Measurements from ENCODE around the gene BCL3. TPM values are rescaled to one million over a fixed set of nuclear protein-coding genes. Genes with fewer than 3 reads are reported as not detected.
A peak's percentile ranks its signal among the peaks of the same experiment; 100 is the strongest.

BCL3 gene
- total and polyA plus RNA-seq, 2 experiments from 2014 or later: 11.3 to 24.6 TPM

DNA sequence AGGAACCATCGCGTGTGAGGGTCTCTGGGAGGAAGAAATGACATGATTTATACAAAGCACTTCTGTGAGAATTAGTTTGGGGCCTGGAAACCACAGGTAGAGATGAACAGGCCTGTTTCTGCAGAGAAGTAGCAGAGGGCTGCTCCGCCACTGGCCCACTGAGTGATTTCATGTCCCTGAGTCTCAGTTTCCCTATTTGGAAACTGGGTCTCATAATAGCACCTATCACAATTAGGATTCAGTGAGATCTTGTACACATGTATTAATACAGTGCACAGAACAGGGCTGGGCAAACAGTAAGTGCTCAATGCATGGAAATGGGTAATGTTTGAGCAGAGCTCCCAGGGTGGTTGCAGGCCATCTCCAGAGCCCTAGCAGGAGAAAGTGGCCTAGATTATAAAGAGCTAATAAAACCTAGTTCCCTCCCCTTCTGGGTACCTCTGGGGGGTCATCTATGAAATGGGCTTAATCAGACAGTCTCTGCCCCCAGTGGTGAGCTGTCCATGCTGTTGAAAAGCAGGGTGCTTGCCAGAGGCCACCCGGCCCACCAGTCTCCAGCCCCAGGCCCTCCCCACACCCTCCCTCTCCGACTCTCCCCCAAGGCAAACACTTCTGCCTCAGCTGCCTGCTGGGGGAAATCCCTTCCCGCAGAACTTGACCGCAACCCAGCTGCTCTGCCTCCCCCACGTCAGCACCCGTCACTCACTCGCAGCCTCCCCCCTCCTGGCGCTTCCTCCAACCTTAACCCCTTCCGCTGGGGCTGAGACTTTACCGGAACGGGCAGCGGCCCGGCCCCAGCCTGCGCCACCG is 4.5 kb downstream of the BCL3 start:
- Histone ChIP-seq H3K9me3 (ENCODE audit: low read depth) (no peaks in the 10 kb centered on the region), H3F3A (ENCODE audit: insufficient read depth) (peaks cover 32% of the 10 kb centered on the region), H3K4me3 (peak overlapping the region; percentile 69), H2AFZ (no peak overlapping the region), H3K9ac (peak overlapping the region; percentile 84), H3K9me2 (ENCODE audit: insufficient read depth) (no peaks in the 10 kb centered on the region), H4K20me1 (ENCODE audit: insufficient read depth) (no peaks in the 10 kb centered on the region), H3K27me3 (replicated peaks; ENCODE audit: insufficient read depth) (no peaks in the 10 kb centered on the region), H3K4me1 (ENCODE audit: insufficient read depth) (peaks cover 44% of the 10 kb centered on the region), H3K27ac (peak overlapping the region; percentile 88), H3K36me3 (ENCODE audit: low read depth) (peaks cover 30% of the 10 kb centered on the region), H3K4me2 (ENCODE audit: unreplicated experiment) (peak overlapping the region; percentile 89), H3K79me2 (ENCODE audit: insufficient read depth) (peaks cover 62% of the 10 kb centered on the region)
- in situ Hi-C loops (cut with MboI): no loop called here
- DNase-seq: peak; percentile 92
- 15 to 17% methylated on average over 17 to 18 of the region's 18 CpGs for WGBS, 2 experiments (ENCODE audit: low coverage in 1 of 2, low lambda C conversion rate in 2 of 2, missing lambda C conversion rate in 2 of 2)
- no peak for TF ChIP-seq EZH2phosphoT487 (IDR thresholded peaks at IDR 0.05; ENCODE audit: insufficient read depth, low read depth)
- TF ChIP-seq EZH2 (IDR thresholded peaks at IDR 0.05; ENCODE audit: insufficient read depth, poor library complexity, severe bottlenecking): no peak

DNA sequence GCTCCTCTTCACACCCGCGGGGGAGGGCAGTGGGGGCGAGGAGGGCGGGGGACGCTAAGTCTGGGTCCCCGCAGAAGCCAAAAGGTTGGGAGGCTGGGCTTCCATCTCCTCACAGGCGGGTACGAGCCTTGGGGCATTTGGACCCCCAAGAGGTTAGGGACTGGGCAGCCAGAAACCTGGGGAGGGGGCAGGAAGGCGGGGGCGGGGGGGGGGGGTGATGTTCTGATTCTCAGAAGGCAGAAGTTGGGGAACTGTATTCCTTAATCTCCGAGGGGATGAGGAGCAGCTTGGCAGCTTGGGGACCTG is 5.1 kb downstream of the BCL3 start:
- WGBS, 2 experiments (ENCODE audit: low coverage in 1 of 2, low lambda C conversion rate in 2 of 2, missing lambda C conversion rate in 2 of 2): 0 to 1% methylated on average over 6 to 11 of the region's 11 CpGs
- H3K9ac ChIP-seq: peak overlapping the region; percentile 84
- no peaks in the 10 kb centered on the region for H4K20me1 ChIP-seq (ENCODE audit: insufficient read depth)
- peaks cover 30% of the 10 kb centered on the region for H3K36me3 ChIP-seq (ENCODE audit: low read depth)
- DNase-seq: no peak
- H3K9me2 ChIP-seq (ENCODE audit: insufficient read depth): no peaks in the 10 kb centered on the region
- H3K27me3 ChIP-seq (replicated peaks; ENCODE audit: insufficient read depth): no peaks in the 10 kb centered on the region
- TF ChIP-seq EZH2phosphoT487 (IDR thresholded peaks at IDR 0.05; ENCODE audit: insufficient read depth, low read depth) (no peak), EZH2 (IDR thresholded peaks at IDR 0.05; ENCODE audit: insufficient read depth, poor library complexity, severe bottlenecking) (no peak)
- H3K4me1 ChIP-seq (ENCODE audit: insufficient read depth): peaks cover 44% of the 10 kb centered on the region
- H3K27ac ChIP-seq: peak overlapping the region; percentile 88
- H3K79me2 ChIP-seq (ENCODE audit: insufficient read depth): peaks cover 62% of the 10 kb centered on the region
- H3K9me3 ChIP-seq (ENCODE audit: low read depth): no peaks in the 10 kb centered on the region
- peak overlapping the region; percentile 89 for H3K4me2 ChIP-seq (ENCODE audit: unreplicated experiment)
- in situ Hi-C loops (cut with MboI): no loop called here
- H2AFZ ChIP-seq: no peak overlapping the region
- H3K4me3 ChIP-seq: peak overlapping the region; percentile 69
- H3F3A ChIP-seq (ENCODE audit: insufficient read depth): peaks cover 30% of the 10 kb centered on the region

DNA sequence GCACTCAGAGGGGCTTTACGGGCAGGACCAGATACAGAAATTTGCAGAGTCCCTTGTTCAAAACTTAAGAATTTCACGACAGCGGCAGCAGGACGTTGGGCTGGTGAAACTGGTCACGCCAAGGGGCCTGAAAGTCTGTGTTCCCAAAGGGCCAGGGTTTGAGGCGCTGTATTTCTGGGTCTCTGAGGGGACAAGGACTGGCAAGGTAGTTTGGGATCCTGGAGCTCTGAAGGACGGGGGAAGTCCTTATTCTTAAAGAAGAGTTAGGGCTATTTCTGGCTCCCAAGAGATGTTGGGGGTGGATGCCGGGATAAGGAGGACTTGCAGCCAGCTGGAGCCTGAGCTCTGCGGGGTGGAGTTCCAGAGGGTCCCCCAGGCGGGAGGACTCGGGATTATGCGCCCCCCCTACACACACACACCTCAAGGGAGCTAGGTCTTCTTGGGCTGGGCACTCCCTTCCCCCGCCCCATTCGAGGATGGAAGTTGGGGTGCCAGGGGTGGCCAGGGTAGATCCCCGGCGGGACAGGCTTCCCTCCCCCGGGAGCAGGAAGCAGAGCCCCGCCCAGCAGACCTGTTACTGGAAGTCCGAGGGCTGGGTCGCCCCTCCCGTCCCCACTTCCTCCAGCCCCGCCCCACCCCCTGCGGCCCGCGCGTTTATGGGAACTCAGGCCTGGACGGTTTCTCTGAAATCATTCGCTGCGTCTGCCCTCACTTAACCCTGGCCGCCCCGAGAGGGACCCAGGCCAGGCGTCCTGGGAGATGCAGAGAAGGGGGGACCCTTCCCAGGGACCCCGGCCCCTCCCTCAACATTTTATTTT is 5.6 kb downstream of the BCL3 start:
- Histone ChIP-seq H3K4me1 (ENCODE audit: insufficient read depth) (peaks cover 44% of the 10 kb centered on the region), H3K4me3 (peak overlapping the region; percentile 69), H4K20me1 (ENCODE audit: insufficient read depth) (no peaks in the 10 kb centered on the region), H3K9me3 (ENCODE audit: low read depth) (no peaks in the 10 kb centered on the region), H3K36me3 (ENCODE audit: low read depth) (peaks cover 30% of the 10 kb centered on the region), H3K27ac (peak overlapping the region; percentile 88), H3K4me2 (ENCODE audit: unreplicated experiment) (peak overlapping the region; percentile 89), H3F3A (ENCODE audit: insufficient read depth) (peaks cover 30% of the 10 kb centered on the region), H3K9ac (peak overlapping the region; percentile 84), H3K79me2 (ENCODE audit: insufficient read depth) (peaks cover 58% of the 10 kb centered on the region), H2AFZ (peak overlapping the region; percentile 23; the same call in 1 of the 2 replicates), H3K27me3 (replicated peaks; ENCODE audit: insufficient read depth) (no peaks in the 10 kb centered on the region), H3K9me2 (ENCODE audit: insufficient read depth) (no peaks in the 10 kb centered on the region)
- DNase-seq: peak; percentile 90
- in situ Hi-C loops (cut with MboI): no loop called here
- 3% methylated on average over 24 to 29 of the region's 33 CpGs for WGBS, 2 experiments (ENCODE audit: low coverage in 1 of 2, low lambda C conversion rate in 2 of 2, missing lambda C conversion rate in 2 of 2)
- no peak for TF ChIP-seq EZH2phosphoT487 (IDR thresholded peaks at IDR 0.05; ENCODE audit: insufficient read depth, low read depth)
- TF ChIP-seq EZH2 (IDR thresholded peaks at IDR 0.05; ENCODE audit: insufficient read depth, poor library complexity, severe bottlenecking): no peak

DNA sequence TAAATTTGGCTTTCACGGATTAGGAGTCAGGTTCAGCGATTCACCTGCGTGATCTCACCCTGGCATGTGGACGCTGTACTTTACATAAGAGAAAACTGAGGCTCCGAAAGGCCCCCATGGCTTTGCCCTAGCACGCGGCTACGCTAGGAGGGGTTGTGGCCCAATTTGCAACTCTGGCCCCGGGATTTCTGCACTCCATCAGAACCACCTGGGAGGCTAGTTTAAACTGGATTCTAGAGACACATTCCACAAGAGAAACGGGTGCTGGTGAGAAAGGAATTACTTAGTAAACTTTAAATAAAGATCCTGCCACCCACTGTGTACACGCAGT is 6.2 kb downstream of the BCL3 start:
- peaks cover 53% of the 10 kb centered on the region for H3K79me2 ChIP-seq (ENCODE audit: insufficient read depth)
- H4K20me1 ChIP-seq (ENCODE audit: insufficient read depth): no peaks in the 10 kb centered on the region
- peaks cover 32% of the 10 kb centered on the region for H3F3A ChIP-seq (ENCODE audit: insufficient read depth)
- no peak overlapping the region for H2AFZ ChIP-seq
- no peaks in the 10 kb centered on the region for H3K9me2 ChIP-seq (ENCODE audit: insufficient read depth)
- H3K9me3 ChIP-seq (ENCODE audit: low read depth): no peaks in the 10 kb centered on the region
- TF ChIP-seq EZH2 (IDR thresholded peaks at IDR 0.05; ENCODE audit: insufficient read depth, poor library complexity, severe bottlenecking): no peak
- TF ChIP-seq EZH2phosphoT487 (IDR thresholded peaks at IDR 0.05; ENCODE audit: insufficient read depth, low read depth): no peak
- WGBS, 2 experiments (ENCODE audit: low coverage in 1 of 2, low lambda C conversion rate in 2 of 2, missing lambda C conversion rate in 2 of 2): 52 to 57% methylated on average over 11 of the region's 11 CpGs
- H3K27me3 ChIP-seq (replicated peaks; ENCODE audit: insufficient read depth): no peaks in the 10 kb centered on the region
- peaks cover 31% of the 10 kb centered on the region for H3K36me3 ChIP-seq (ENCODE audit: low read depth)
- in situ Hi-C loops (cut with MboI): no loop called here
- DNase-seq: no peak
- peak overlapping the region; percentile 88 for H3K27ac ChIP-seq
- peak overlapping the region; percentile 89 for H3K4me2 ChIP-seq (ENCODE audit: unreplicated experiment)
- H3K9ac ChIP-seq: peak overlapping the region; percentile 84
- peak overlapping the region; percentile 69 for H3K4me3 ChIP-seq
- peaks cover 44% of the 10 kb centered on the region for H3K4me1 ChIP-seq (ENCODE audit: insufficient read depth)

Measured in GM23248 (cell line).